ENCODE measurements around the gene RBMS3. TPM values are rescaled to one million over a fixed set of nuclear protein-coding genes. Genes with fewer than 3 reads are reported as not detected.
"Not testable (repeated sequence)": the region's sequence is repeated elsewhere in the genome, so short reads cannot be mapped to it uniquely, and the experiment has no call there.

Gene RBMS3
- total and polyA plus RNA-seq, 9 donors: 15.9 to 77.4 (median 25.9) TPM

DNA sequence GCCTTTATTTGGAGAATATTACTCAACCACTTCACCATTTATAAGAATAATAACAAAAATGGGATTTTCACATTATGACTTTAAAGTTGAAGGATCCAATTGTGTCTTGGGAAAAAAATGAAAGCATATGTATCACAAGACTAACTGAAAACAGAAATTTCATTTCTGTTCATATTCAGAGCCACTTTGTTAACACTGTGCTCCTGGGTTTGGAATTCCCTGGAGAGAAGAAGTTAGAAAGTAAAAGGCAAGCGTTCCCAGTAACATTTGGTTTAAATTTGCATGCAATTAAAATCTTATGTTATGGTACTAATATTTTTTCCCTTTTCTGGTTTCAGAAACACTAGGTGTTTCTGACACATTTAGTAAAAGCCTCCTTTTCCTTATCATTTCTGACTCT is 230.8 kb downstream of the RBMS3 start:
- no peak overlapping the region for H3K27ac ChIP-seq (ENCODE audit: low read length)
- no CpG with 5 or more reads among the region's 1 CpG for WGBS (ENCODE audit: insufficient coverage)
- H3K36me3 ChIP-seq (ENCODE audit: control insufficient read depth, insufficient read depth, low read length): no peaks in the 10 kb centered on the region
- no peak overlapping the region for H3K4me3 ChIP-seq (ENCODE audit: low read length)
- DNase-seq: peak; percentile 68
- H3K9me3 ChIP-seq (replicated peaks; ENCODE audit: control insufficient read depth, low read depth, low read length): no peaks in the 10 kb centered on the region
- peaks cover 2% of the 10 kb centered on the region for H3K4me1 ChIP-seq (ENCODE audit: control insufficient read depth, insufficient read depth, low read length)
- H3K27me3 ChIP-seq (ENCODE audit: control insufficient read depth, insufficient read depth, low read length): no peaks in the 10 kb centered on the region

DNA sequence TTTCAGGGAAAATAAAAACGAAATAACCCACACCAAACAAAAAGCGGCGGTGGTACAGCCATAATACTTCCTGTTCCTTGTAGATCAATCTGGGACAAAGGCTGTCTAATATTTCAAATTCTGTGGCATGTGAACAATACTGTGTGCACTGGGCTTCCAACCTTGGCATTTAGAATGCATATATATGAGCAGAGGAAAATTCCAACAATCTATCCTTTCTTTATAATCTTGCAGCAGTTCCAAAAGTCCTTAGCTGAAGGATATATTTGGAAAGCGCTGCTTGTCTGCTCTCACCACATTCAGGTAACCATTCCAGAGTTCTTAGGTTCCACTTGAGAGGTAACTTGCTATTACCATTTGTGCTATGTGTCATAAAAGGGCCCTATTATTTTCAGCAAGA is 231.8 kb downstream of the RBMS3 start:
- no peaks in the 10 kb centered on the region for H3K36me3 ChIP-seq (ENCODE audit: control insufficient read depth, insufficient read depth, low read length)
- H3K27ac ChIP-seq (ENCODE audit: low read length): peak overlapping the region; percentile 39
- WGBS (ENCODE audit: insufficient coverage): no CpG with 5 or more reads among the region's 4 CpGs
- no peaks in the 10 kb centered on the region for H3K9me3 ChIP-seq (replicated peaks; ENCODE audit: control insufficient read depth, low read depth, low read length)
- H3K4me3 ChIP-seq (ENCODE audit: low read length): no peak overlapping the region
- DNase-seq: no peak
- peaks cover 2% of the 10 kb centered on the region for H3K4me1 ChIP-seq (ENCODE audit: control insufficient read depth, insufficient read depth, low read length)
- H3K27me3 ChIP-seq (ENCODE audit: control insufficient read depth, insufficient read depth, low read length): no peaks in the 10 kb centered on the region

GRCh38 chr3:29513236-29513635 is 232.4 kb downstream of the RBMS3 start:
- peaks cover 2% of the 10 kb centered on the region for H3K4me1 ChIP-seq (ENCODE audit: control insufficient read depth, insufficient read depth, low read length)
- peak overlapping the region; percentile 39 for H3K27ac ChIP-seq (ENCODE audit: low read length)
- no CpG with 5 or more reads among the region's 3 CpGs for WGBS (ENCODE audit: insufficient coverage)
- H3K27me3 ChIP-seq (ENCODE audit: control insufficient read depth, insufficient read depth, low read length): no peaks in the 10 kb centered on the region
- no peaks in the 10 kb centered on the region for H3K9me3 ChIP-seq (replicated peaks; ENCODE audit: control insufficient read depth, low read depth, low read length)
- H3K36me3 ChIP-seq (ENCODE audit: control insufficient read depth, insufficient read depth, low read length): no peaks in the 10 kb centered on the region
- H3K4me3 ChIP-seq (ENCODE audit: low read length): no peak overlapping the region
- DNase-seq: peak; percentile 83

DNA sequence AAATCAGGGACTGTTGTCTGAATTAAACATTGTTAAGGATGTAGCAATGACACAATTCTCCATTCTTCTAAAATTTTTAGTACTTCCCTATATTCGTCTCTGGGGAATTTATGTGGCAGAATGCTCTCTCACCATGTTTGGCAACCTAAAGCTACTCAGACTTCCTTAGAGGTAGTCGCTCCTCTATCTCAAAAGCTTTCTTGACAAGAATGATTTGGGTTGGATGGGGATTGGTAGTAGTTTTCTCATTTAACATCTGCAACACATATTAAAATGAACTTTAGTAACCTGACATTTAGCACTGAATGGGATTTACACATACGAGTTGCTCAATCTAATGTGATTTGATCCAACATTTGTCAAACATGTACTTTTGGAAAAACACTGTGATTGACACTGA is 233.3 kb downstream of the RBMS3 start:
- no CpG with 5 or more reads among the region's 3 CpGs for WGBS (ENCODE audit: insufficient coverage)
- Histone ChIP-seq H3K36me3 (ENCODE audit: control insufficient read depth, insufficient read depth, low read length) (no peaks in the 10 kb centered on the region), H3K4me1 (ENCODE audit: control insufficient read depth, insufficient read depth, low read length) (peaks cover 2% of the 10 kb centered on the region), H3K27ac (ENCODE audit: low read length) (peak overlapping the region; percentile 39), H3K27me3 (ENCODE audit: control insufficient read depth, insufficient read depth, low read length) (no peaks in the 10 kb centered on the region), H3K9me3 (replicated peaks; ENCODE audit: control insufficient read depth, low read depth, low read length) (no peaks in the 10 kb centered on the region), H3K4me3 (ENCODE audit: low read length) (no peak overlapping the region)
- peak; percentile 57 for DNase-seq

- Histone ChIP-seq H3K4me3 (ENCODE audit: low read length) (no peak overlapping the region), H3K27ac (ENCODE audit: low read length) (peak overlapping the region; percentile 6), H3K9me3 (replicated peaks; ENCODE audit: control insufficient read depth, low read depth, low read length) (no peaks in the 10 kb centered on the region), H3K4me1 (ENCODE audit: control insufficient read depth, insufficient read depth, low read length) (peaks cover 2% of the 10 kb centered on the region), H3K36me3 (ENCODE audit: control insufficient read depth, insufficient read depth, low read length) (no peaks in the 10 kb centered on the region), H3K27me3 (ENCODE audit: control insufficient read depth, insufficient read depth, low read length) (no peaks in the 10 kb centered on the region)
- no peak for DNase-seq
- WGBS (ENCODE audit: insufficient coverage): 10% methylated on average over 1 of the region's 3 CpGs
Observed at GRCh38 chr3:29514912-29515311, 234.0 kb downstream of the RBMS3 start.

GRCh38 chr3:29515451-29515850 is 234.6 kb downstream of the RBMS3 start:
- no CpG with 5 or more reads among the region's 2 CpGs for WGBS (ENCODE audit: insufficient coverage)
- Histone ChIP-seq H3K4me1 (ENCODE audit: control insufficient read depth, insufficient read depth, low read length) (peaks cover 2% of the 10 kb centered on the region), H3K36me3 (ENCODE audit: control insufficient read depth, insufficient read depth, low read length) (no peaks in the 10 kb centered on the region), H3K27ac (ENCODE audit: low read length) (no peak overlapping the region), H3K27me3 (ENCODE audit: control insufficient read depth, insufficient read depth, low read length) (no peaks in the 10 kb centered on the region), H3K9me3 (replicated peaks; ENCODE audit: control insufficient read depth, low read depth, low read length) (no peaks in the 10 kb centered on the region), H3K4me3 (ENCODE audit: low read length) (no peak overlapping the region)
- no peak for DNase-seq

DNA sequence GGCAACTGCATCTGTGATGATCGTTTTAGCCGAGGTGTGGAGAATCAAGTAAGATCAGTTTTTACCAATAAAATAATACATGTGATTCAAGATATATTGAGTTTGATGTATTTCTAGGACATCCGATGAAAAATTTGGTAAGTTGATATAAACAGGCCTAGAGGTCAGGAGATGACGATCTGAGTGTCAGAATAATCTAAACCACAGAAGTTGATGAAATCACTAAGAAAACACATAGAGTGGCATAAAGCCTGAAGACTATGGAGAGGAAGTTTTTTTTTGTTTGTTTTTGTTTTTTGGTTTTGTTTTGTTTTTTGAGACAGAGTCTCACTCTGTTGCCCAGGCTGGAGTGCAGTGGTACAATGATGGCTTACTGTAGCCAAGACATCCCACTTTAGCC is 235.3 kb downstream of the RBMS3 start:
- H3K27ac ChIP-seq (ENCODE audit: low read length): no peak overlapping the region
- no peaks in the 10 kb centered on the region for H3K36me3 ChIP-seq (ENCODE audit: control insufficient read depth, insufficient read depth, low read length)
- H3K9me3 ChIP-seq (replicated peaks; ENCODE audit: control insufficient read depth, low read depth, low read length): no peaks in the 10 kb centered on the region
- no CpG with 5 or more reads among the region's 4 CpGs for WGBS (ENCODE audit: insufficient coverage)
- no peak overlapping the region for H3K4me3 ChIP-seq (ENCODE audit: low read length)
- no peak for DNase-seq
- H3K4me1 ChIP-seq (ENCODE audit: control insufficient read depth, insufficient read depth, low read length): peaks cover 2% of the 10 kb centered on the region
- no peaks in the 10 kb centered on the region for H3K27me3 ChIP-seq (ENCODE audit: control insufficient read depth, insufficient read depth, low read length)

DNA sequence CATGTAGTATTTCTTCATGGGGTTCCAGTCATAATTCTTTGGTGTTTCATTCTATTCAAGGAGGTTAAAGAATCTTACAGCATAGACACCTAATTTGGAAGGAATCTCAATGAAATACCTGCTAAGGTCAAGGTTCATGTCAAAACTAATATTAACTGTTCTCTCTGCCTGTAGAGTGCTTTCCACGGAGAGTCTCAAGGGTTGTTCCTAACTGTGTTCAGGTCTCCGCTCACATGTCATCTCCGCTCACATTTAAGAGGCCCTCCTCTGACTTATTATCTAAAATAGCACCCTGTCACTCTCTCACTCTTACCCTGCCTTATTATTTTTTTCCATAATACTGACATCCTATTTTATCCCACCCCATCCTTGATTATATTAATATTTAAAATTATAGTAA is 239.9 kb downstream of the RBMS3 start:
- Histone ChIP-seq H3K4me1 (ENCODE audit: control insufficient read depth, insufficient read depth, low read length) (peaks cover 8% of the 10 kb centered on the region), H3K27me3 (ENCODE audit: control insufficient read depth, insufficient read depth, low read length) (no peaks in the 10 kb centered on the region), H3K27ac (ENCODE audit: low read length) (no peak overlapping the region), H3K36me3 (ENCODE audit: control insufficient read depth, insufficient read depth, low read length) (no peaks in the 10 kb centered on the region), H3K4me3 (ENCODE audit: low read length) (no peak overlapping the region), H3K9me3 (replicated peaks; ENCODE audit: control insufficient read depth, low read depth, low read length) (no peaks in the 10 kb centered on the region)
- DNase-seq: no peak
- 79% methylated on average over 3 of the region's 3 CpGs for WGBS (ENCODE audit: insufficient coverage)

- no CpG with 5 or more reads among the region's 1 CpG for WGBS (ENCODE audit: insufficient coverage)
- no peak overlapping the region for H3K4me3 ChIP-seq (ENCODE audit: low read length)
- H3K27me3 ChIP-seq (ENCODE audit: control insufficient read depth, insufficient read depth, low read length): no peaks in the 10 kb centered on the region
- H3K36me3 ChIP-seq (ENCODE audit: control insufficient read depth, insufficient read depth, low read length): no peaks in the 10 kb centered on the region
- DNase-seq: no peak
- H3K27ac ChIP-seq (ENCODE audit: low read length): no peak overlapping the region
- H3K4me1 ChIP-seq (ENCODE audit: control insufficient read depth, insufficient read depth, low read length): peaks cover 10% of the 10 kb centered on the region
- H3K9me3 ChIP-seq (replicated peaks; ENCODE audit: control insufficient read depth, low read depth, low read length): no peaks in the 10 kb centered on the region
Observed at GRCh38 chr3:29521293-29521692, 240.4 kb downstream of the RBMS3 start.

GRCh38 chr3:29521751-29522150 is 240.9 kb downstream of the RBMS3 start:
- H3K27me3 ChIP-seq (ENCODE audit: control insufficient read depth, insufficient read depth, low read length): no peaks in the 10 kb centered on the region
- no peaks in the 10 kb centered on the region for H3K36me3 ChIP-seq (ENCODE audit: control insufficient read depth, insufficient read depth, low read length)
- WGBS (ENCODE audit: insufficient coverage): no CpG with 5 or more reads among the region's 2 CpGs
- DNase-seq: no peak
- no peak overlapping the region for H3K27ac ChIP-seq (ENCODE audit: low read length)
- no peak overlapping the region for H3K4me3 ChIP-seq (ENCODE audit: low read length)
- peaks cover 10% of the 10 kb centered on the region for H3K4me1 ChIP-seq (ENCODE audit: control insufficient read depth, insufficient read depth, low read length)
- no peaks in the 10 kb centered on the region for H3K9me3 ChIP-seq (replicated peaks; ENCODE audit: control insufficient read depth, low read depth, low read length)

DNA sequence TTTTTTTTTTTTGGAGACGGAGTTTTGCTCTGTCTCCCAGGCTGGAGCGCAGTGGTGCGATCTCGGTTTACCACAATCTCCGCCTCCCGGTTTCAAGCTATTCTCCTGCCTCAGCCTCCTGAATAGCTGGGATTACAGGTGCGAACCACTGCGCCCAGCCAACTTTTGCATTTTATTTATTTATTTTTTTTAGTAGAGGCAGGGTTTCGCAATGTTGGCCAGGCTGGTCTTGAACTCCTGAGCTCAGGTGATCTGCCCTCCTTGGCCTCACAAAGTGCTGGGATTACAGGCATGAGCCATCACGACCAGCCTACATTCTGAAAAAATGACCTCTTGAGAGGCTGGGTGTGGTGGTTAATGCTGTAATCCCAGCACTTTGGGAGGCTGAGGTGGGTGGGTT is 243.6 kb downstream of the RBMS3 start:
- H3K27ac ChIP-seq (ENCODE audit: low read length): peak overlapping the region; percentile 77
- peaks cover 10% of the 10 kb centered on the region for H3K4me1 ChIP-seq (ENCODE audit: control insufficient read depth, insufficient read depth, low read length)
- not testable (repeated sequence) for H3K4me3 ChIP-seq (ENCODE audit: low read length)

More for the DNA sequence above, 243.6 kb downstream of the RBMS3 start:
- not testable (repeated sequence) for DNase-seq; H3K36me3 ChIP-seq (ENCODE audit: control insufficient read depth, insufficient read depth, low read length); H3K27me3 ChIP-seq (ENCODE audit: control insufficient read depth, insufficient read depth, low read length); H3K9me3 ChIP-seq (replicated peaks; ENCODE audit: control insufficient read depth, low read depth, low read length)
- WGBS (ENCODE audit: insufficient coverage): 43% methylated on average over 1 of the region's 10 CpGs
